Psoas muscle (tissue), 8 donors: ENCODE results near the gene SP3. TPM values are rescaled to one million over a fixed set of nuclear protein-coding genes. Genes with fewer than 3 reads are reported as not detected.

Experiments
- ATAC-seq, 4 donors: fragments of 200-7000 bp; cut with Tn5 transposase; one replicate each; pipeline ENCODE4 v1.9.1; 2020; ENCODE audit warnings: moderate library complexity in 3 of 4, mild to moderate bottlenecking in 2 of 4
- DNase-seq, 2 donors: peaks; one replicate each; pipeline ENCODE4 v3.0.0-alpha.2; 2020
- H3K27ac ChIP-seq: fragments of 200-600 bp; one replicate; pipeline ENCODE4 v1.8.0; 2022
- H3K27me3 ChIP-seq, 3 donors: fragments of 200-600 bp in 1 of 3; one replicate each; pipeline versions ENCODE4 v1.6.1 to v1.8.0; 2013 to 2022; ENCODE audit warnings: low read length in 2 of 3, mild to moderate bottlenecking in 2 of 3, moderate library complexity in 1 of 3; ENCODE audit not compliant: insufficient read depth in 3 of 3
- H3K36me3 ChIP-seq, 2 donors: fragments of 200-600 bp in 1 of 2; one replicate each; pipeline versions ENCODE4 v1.6.1 to v1.8.0; 2013 to 2022; ENCODE audit warnings: low read depth in 1 of 2, mild to moderate bottlenecking in 1 of 2, moderate library complexity in 1 of 2; ENCODE audit not compliant: insufficient read depth in 1 of 2
- H3K4me1 ChIP-seq: fragments of 200-600 bp; one replicate; pipeline ENCODE4 v1.8.0; 2022
- H3K4me3 ChIP-seq: fragments of 200-600 bp; one replicate; pipeline ENCODE4 v1.8.0; 2022; ENCODE audit warnings: mild to moderate bottlenecking
- H3K9me3 ChIP-seq: fragments of 200-600 bp; one replicate; pipeline ENCODE4 v1.8.0; 2022
- CTCF ChIP-seq: fragments of 200-600 bp; IDR thresholded peaks from one replicate; pipeline ENCODE4 v1.8.0; 2022; ENCODE audit warnings: antibody characterized with exemption
- WGBS, 3 donors: extraction: QIAGEN DNeasy Blood & Tissue Kit; methylation state at CpG; one replicate each; pipeline versions ENCODE4 v1.1.6 to v1.1.7; 2013; 5-methylcytosine and 5-hydroxymethylcytosine counted together
- intact Hi-C, 2 donors: fragments of 100-400 bp; cut with DNase I; formaldehyde crosslinking; loops; one replicate each; pipeline versions ENCODE4 v1.11.0 to v1.14.2; 2022
- polyA plus RNA-seq, 3 donors: library from polyadenylated mRNA; stranded (reverse); fragments of 200-250 nt; gene quantifications; one replicate each; pipeline ENCODE4 v1.2.3, GENCODE V29; 2013
- total RNA-seq, 4 donors: library from RNA; stranded (reverse); fragmentation: NEBNext Ultra II Directional in 2 of 4; extraction: Animal tissue kit (Norgen Biotek cat#: 25700) in 2 of 4; gene quantifications; one replicate each; pipeline versions ENCODE4 v1.2.1 to v1.2.4, GENCODE V29; 2021 to 2023
- donor health status: healthy with polysubstance abuse.
- donor health status: DM: no; HTN: no; CAD: no; lungs with moderate emphysema.
- donor health status: Bipolar disorder and iron deficiency.
- donor health status: healthy.
- donor health status: DM: yes; HTN: yes; CAD: no.
- donor health status: DM: no; HTN: no; CAD: no.
- donor health status: DM: no; HTN: no; CAD: no.
- donor health status: DM: yes; HTN: yes; CAD: no.

SP3 gene
- total and polyA plus RNA-seq, 7 donors, result 13.9 to 52.0 (median 38.2) TPM

GRCh38 chr2:173962031-173962430 lies 3.1 kb downstream of the SP3 start:
- Histone ChIP-seq H3K27ac (peak overlapping the region; percentile 100), H3K27me3 (no peaks in the 10 kb centered on the region), H3K4me3 (peak overlapping the region; percentile 96), H3K9me3 (no peaks in the 10 kb centered on the region), H3K4me1 (peaks cover 63% of the 10 kb centered on the region), H3K36me3 (no peaks in the 10 kb centered on the region)
- no peak for ATAC-seq
- TF ChIP-seq CTCF, result no peak
- WGBS, 3 donors, result 61 to 78% (median 61%) methylated on average over 1 of the region's 1 CpG
- intact Hi-C loops, result loop anchor here in 1 of 2 donors (5.0 kb wide), 1 partner anchor 285 kb away; the partner anchor contains the start of gene OLA1
- no peak for DNase-seq

DNA sequence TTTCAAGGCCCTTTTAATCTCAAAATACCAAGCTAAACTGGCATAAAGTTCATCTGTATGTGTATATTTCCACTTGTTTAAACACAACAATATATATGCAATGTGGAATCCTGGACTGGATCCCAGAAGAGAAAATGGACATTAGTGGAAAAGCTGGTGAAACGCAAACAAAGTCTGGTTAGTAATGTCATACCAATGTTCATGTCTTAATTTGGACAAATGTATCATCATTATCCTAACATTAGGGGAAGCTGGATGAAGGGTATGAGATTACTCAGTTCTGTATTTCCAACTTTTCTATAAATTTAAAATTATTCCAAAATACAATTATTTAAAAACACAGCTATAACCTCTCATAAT lies 3.8 kb downstream of the SP3 start:
- intact Hi-C loops, result loop anchor here in 1 of 2 donors (5.0 kb wide), 1 partner anchor 286 kb away; the partner anchor contains the start of gene OLA1
- H3K27ac ChIP-seq, result peak overlapping the region; percentile 100
- no peak overlapping the region for H3K4me3 ChIP-seq

DNA sequence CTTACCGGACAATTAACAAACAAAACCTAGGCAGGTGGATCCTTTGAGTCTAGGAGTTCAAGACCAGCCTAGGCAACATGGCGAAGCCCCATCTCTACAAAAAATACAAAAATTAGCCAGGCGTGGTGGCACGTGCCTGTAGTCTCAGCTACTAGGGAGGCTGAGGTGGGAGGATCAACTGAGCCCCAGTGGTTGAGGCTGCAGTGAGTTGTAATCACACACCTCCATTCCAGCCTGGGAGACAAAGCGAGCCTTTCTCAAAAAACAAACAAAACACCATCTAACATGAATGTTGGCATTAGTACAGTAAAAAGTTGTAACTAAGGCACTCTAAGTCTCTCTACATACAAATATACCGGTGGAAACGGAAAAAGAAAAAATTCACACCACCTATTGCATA lies 5.3 kb downstream of the SP3 start:
- ATAC-seq, result no peak
- no peaks in the 10 kb centered on the region for H3K27me3 ChIP-seq
- no peaks in the 10 kb centered on the region for H3K9me3 ChIP-seq
- intact Hi-C loops, result loop anchor here in 1 of 2 donors (5.0 kb wide), 1 partner anchor 287 kb away; the partner anchor contains the start of gene OLA1
- peaks cover 71% of the 10 kb centered on the region for H3K4me1 ChIP-seq
- H3K4me3 ChIP-seq, result peak overlapping the region; percentile 8
- DNase-seq, result no peak
- H3K27ac ChIP-seq, result peak overlapping the region; percentile 24
- WGBS, 3 donors, result 75 to 92% (median 87%) methylated on average over 7 of the region's 7 CpGs
- H3K36me3 ChIP-seq, result peaks cover 5 to 12% of the 10 kb centered on the region in 2 donors
- no peak for TF ChIP-seq CTCF

More for the DNA sequence above, 3.8 kb downstream of the SP3 start:
- no peak for TF ChIP-seq CTCF
- 90 to 96% (median 94%) methylated on average over 1 of the region's 1 CpG for WGBS, 3 donors
- Histone ChIP-seq H3K4me1 (peaks cover 63% of the 10 kb centered on the region), H3K27me3 (no peaks in the 10 kb centered on the region), H3K36me3 (no peaks in the 10 kb centered on the region), H3K9me3 (no peaks in the 10 kb centered on the region)
- no peak for ATAC-seq
- DNase-seq, result no peak

- peaks cover 74% of the 10 kb centered on the region for H3K4me1 ChIP-seq
- WGBS, 3 donors, result 72 to 85% (median 74%) methylated on average over 16 of the region's 16 CpGs
- H3K9me3 ChIP-seq, result no peaks in the 10 kb centered on the region
Observed at GRCh38 chr2:173959358-173959884, 5.8 kb downstream of the SP3 start.

More at GRCh38 chr2:173959358-173959884, 5.8 kb downstream of the SP3 start:
- DNase-seq (no peak), ATAC-seq (no peak)
- Histone ChIP-seq H3K27me3 (no peaks in the 10 kb centered on the region), H3K4me3 (no peak overlapping the region), H3K36me3 (peaks cover 8 to 17% of the 10 kb centered on the region in 2 donors), H3K27ac (peak overlapping the region; percentile 38)
- TF ChIP-seq CTCF, result no peak
- intact Hi-C loops, result no loop called here
